ENCODE results near the gene WAC. TPM values are rescaled to one million over a fixed set of nuclear protein-coding genes. Genes with fewer than 3 reads are reported as not detected.
"Not testable (repeated sequence)": the region's sequence is repeated elsewhere in the genome, so short reads cannot be mapped to it uniquely, and the experiment has no call there.

Gene WAC
- total RNA-seq, 2 donors from 2014 or later = 43.8 to 58.3 TPM

DNA sequence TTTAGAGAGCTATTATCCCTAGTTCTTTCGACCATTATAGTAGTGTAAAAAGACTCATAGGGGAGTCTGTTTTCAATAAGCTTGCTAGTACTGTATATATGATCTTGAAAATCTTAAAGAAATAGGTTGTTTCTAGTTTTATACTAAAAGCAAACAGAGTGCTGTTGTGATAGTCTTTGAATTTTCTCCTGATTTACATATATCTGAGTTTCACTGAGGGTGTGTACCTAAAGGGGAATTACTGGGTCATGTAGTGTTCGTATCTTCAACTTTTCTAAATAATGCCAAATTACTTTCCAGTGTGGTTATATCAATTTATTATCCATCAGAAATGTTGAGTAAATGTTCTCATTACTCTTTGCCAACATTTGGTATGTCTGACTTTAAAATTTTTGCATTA lies 73.7 kb downstream of the WAC start:
- 84 to 87% methylated on average over 2 of the region's 2 CpGs for WGBS, 2 donors
- Histone ChIP-seq H3K9me3 (no peaks in the 10 kb centered on the region), H3K36me3 (replicated peaks in 1 of 2; ENCODE audit: insufficient read depth in 1 of 2, low read depth in 2 of 2) (peaks cover 0 to 10% of the 10 kb centered on the region in 2 donors), H3K4me3 (no peak overlapping the region), H3K27me3 (no peaks in the 10 kb centered on the region), H3K27ac (no peak overlapping the region), H3K4me1 (peaks cover 23% of the 10 kb centered on the region)
- TF ChIP-seq, protein P1, sequence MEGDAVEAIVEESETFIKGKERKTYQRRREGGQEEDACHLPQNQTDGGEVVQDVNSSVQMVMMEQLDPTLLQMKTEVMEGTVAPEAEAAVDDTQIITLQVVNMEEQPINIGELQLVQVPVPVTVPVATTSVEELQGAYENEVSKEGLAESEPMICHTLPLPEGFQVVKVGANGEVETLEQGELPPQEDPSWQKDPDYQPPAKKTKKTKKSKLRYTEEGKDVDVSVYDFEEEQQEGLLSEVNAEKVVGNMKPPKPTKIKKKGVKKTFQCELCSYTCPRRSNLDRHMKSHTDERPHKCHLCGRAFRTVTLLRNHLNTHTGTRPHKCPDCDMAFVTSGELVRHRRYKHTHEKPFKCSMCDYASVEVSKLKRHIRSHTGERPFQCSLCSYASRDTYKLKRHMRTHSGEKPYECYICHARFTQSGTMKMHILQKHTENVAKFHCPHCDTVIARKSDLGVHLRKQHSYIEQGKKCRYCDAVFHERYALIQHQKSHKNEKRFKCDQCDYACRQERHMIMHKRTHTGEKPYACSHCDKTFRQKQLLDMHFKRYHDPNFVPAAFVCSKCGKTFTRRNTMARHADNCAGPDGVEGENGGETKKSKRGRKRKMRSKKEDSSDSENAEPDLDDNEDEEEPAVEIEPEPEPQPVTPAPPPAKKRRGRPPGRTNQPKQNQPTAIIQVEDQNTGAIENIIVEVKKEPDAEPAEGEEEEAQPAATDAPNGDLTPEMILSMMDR (IDR thresholded peaks at IDR 0.05) = no peak
- no peak for TF ChIP-seq POLR2A (IDR thresholded peaks at IDR 0.05)
- intact Hi-C loops (cut with DNase I) = no loop called here
- no peak for DNase-seq
- ATAC-seq = no peak

DNA sequence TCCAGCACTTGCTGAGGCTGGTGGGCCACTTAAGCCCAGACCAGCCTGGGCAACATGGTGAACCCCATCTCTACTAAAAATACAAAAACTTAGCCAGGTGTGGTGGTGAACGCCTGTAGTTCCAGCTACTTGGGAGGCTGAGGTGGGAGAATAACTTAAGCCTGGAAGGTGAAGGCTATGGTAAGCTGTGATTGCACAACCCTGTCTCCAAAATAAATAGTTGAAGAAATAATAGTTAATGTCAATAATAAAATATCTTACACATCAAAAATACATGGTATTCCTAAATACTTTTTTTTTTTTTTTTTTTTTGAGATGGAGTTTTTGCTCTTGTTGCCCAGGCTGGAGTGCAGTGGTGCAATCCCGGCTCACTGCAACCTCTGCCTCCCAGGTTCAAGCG lies 76.7 kb downstream of the WAC start:
- Histone ChIP-seq H3K36me3 (replicated peaks in 1 of 2; ENCODE audit: insufficient read depth in 1 of 2, low read depth in 2 of 2) (peaks cover 7 to 23% of the 10 kb centered on the region in 2 donors), H3K4me1 (peaks cover 17% of the 10 kb centered on the region)
- H3K9me3 ChIP-seq; H3K27ac ChIP-seq; ATAC-seq; DNase-seq; H3K27me3 ChIP-seq; intact Hi-C loops (cut with DNase I); H3K4me3 ChIP-seq: not testable (repeated sequence)
- 82 to 88% methylated on average over 3 of the region's 3 CpGs for WGBS, 2 donors

DNA sequence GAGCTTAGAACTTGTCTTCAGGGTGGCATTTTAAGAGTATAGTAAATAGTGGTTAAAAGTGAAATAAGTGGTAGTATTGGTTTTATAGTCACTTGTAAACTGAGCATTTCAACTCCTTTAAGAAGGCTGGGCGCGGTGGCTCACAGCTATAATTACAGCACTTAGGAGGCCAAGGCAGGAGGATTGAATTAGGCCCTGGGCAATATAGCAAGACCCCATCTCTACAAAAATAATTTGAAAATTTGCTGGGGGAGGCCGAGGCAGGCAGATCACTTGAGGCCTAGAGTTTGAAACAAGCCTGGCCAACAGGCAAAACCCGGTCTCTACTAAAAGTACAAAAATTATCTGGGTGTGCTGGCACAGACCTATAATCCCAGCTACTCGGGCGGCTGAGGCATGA lies 80.0 kb downstream of the WAC start:
- Histone ChIP-seq H3K4me1 (peaks cover 5% of the 10 kb centered on the region), H3K9me3 (no peaks in the 10 kb centered on the region), H3K36me3 (replicated peaks in 1 of 2; ENCODE audit: insufficient read depth in 1 of 2, low read depth in 2 of 2) (peaks cover 7 to 37% of the 10 kb centered on the region in 2 donors), H3K4me3 (no peak overlapping the region), H3K27me3 (no peaks in the 10 kb centered on the region), H3K27ac (no peak overlapping the region)
- no peak for TF ChIP-seq POLR2A (IDR thresholded peaks at IDR 0.05)
- TF ChIP-seq, protein P1 (IDR thresholded peaks at IDR 0.05) = no peak
- ATAC-seq (no peak), DNase-seq (no peak)
- intact Hi-C loops (cut with DNase I) = no loop called here
- WGBS, 2 donors = 95 to 97% methylated on average over 4 to 6 of the region's 6 CpGs

DNA sequence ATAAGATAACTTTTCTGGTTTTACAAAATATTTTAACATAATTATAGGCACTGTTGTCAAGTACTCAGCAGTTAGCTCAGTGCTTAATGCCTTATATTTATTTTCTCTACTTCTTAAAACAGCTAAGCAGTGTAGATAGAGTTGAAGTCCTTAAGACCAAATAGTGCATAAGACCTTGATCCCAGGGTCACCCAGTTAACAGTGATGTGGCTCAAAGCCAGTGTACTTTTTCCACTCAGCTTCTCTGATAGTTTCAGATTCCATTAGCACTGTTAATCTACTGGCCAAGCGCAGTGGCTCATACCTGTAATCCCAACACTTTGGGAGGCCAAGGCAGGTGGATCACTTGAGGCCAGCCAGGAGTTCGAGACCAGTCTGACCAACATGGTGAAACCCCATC lies 83.6 kb downstream of the WAC start:
- no peak for TF ChIP-seq POLR2A (IDR thresholded peaks at IDR 0.05)
- TF ChIP-seq, protein P1 (IDR thresholded peaks at IDR 0.05) = no peak
- intact Hi-C loops (cut with DNase I) = no loop called here
- Histone ChIP-seq H3K4me1 (peaks cover 5% of the 10 kb centered on the region), H3K9me3 (no peaks in the 10 kb centered on the region), H3K27ac (peak overlapping the region in 1 of 4 donors; percentile 12), H3K27me3 (no peaks in the 10 kb centered on the region), H3K36me3 (replicated peaks in 1 of 2; ENCODE audit: insufficient read depth in 1 of 2, low read depth in 2 of 2) (peaks cover 7 to 33% of the 10 kb centered on the region in 2 donors), H3K4me3 (no peak overlapping the region)
- WGBS, 2 donors = 43 to 58% methylated on average over 2 of the region's 2 CpGs
- ATAC-seq = no peak
- DNase-seq = peak in 2 of 4 donors; percentile 16 to 40

DNA sequence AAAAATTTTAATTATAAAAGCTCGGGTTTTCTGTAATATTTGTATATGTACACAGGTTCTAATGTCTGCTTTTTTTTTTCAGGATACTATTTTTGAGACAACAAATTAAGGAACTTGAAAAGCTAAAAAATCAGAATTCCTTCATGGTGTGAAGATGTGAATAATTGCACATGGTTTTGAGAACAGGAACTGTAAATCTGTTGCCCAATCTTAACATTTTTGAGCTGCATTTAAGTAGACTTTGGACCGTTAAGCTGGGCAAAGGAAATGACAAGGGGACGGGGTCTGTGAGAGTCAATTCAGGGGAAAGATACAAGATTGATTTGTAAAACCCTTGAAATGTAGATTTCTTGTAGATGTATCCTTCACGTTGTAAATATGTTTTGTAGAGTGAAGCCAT lies 86.5 kb downstream of the WAC start:
- TF ChIP-seq POLR2A (IDR thresholded peaks at IDR 0.05) = no peak
- TF ChIP-seq, protein P1 (IDR thresholded peaks at IDR 0.05) = no peak
- Histone ChIP-seq H3K9me3 (no peaks in the 10 kb centered on the region), H3K36me3 (replicated peaks in 1 of 2; ENCODE audit: insufficient read depth in 1 of 2, low read depth in 2 of 2) (peaks cover 0 to 18% of the 10 kb centered on the region in 2 donors)

More for the DNA sequence above, 86.5 kb downstream of the WAC start:
- DNase-seq = no peak
- WGBS, 2 donors = 90% methylated on average over 4 of the region's 4 CpGs
- peaks cover 5% of the 10 kb centered on the region for H3K4me1 ChIP-seq
- no peak overlapping the region for H3K4me3 ChIP-seq
- no peak overlapping the region for H3K27ac ChIP-seq
- no peaks in the 10 kb centered on the region for H3K27me3 ChIP-seq
- intact Hi-C loops (cut with DNase I) = no loop called here
- no peak for ATAC-seq

Data from body of pancreas (tissue), 4 donors.